GM18498 (cell line): ENCODE measurements around the gene ITPKC.

ENCODE experiments used
- ATAC-seq: cut with Tn5 transposase; IDR thresholded peaks from one replicate; pipeline ENCODE4 v1.9.1; 2021; ENCODE audit warnings: mild to moderate bottlenecking, moderate library complexity; ENCODE audit not compliant: unreplicated experiment

The ITPKC gene

DNA sequence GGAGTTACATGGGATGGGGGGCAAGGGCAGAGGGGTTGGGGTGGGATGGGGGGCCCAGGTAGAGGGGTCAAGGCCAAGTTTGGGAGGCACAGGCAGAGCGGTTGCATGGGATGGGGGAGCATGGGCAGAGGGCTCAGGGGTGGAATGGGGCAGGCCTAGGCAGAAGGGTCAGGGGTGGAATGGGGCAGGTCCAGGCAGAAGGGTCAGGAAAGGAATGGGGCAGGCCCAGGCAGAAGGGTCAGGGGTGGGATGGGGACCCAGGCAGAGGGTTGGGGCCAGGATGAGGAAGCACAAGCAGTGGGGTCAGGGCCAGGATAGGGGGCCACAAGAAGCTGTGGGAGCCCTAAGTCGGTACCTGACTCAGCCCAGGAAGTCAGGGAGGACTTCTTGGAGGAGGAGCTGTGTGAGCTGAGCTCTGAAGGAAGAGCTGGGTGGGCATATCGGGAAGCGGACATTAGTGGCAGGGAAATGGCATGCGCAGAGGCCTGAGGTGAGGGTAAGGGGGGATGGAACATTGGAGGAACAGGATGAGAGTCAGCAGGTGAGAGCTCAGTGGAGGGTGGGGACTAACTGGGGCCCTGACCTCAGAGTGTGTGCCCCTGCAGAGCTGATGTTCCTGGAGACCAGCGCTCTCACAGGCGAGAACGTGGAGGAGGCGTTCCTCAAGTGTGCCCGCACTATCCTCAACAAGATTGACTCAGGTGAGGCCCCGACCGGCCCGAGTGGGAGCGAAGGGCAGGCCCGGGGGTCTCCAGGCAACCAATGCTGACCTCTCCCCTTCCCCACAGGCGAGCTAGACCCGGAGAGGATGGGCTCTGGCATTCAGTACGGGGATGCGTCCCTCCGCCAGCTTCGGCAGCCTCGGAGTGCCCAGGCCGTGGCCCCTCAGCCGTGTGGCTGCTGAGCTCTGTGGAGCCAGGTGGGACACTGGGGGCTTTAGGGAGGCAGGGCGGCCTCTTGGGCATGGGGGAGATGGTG, 69.4 kb downstream of the ITPKC start:
- ATAC-seq: no peak
